ENCODE measurements around the gene AP5M1.
"Not testable (repeated sequence)": the region's sequence is repeated elsewhere in the genome, so short reads cannot be mapped to it uniquely, and the experiment has no call there.

AP5M1 gene

GRCh38 chr14:57268161-57269069 is at the start of gene AP5M1, which contains the start of gene EXOC5:
Gene AP5M1, plus strand, starts transcription at chr14:57268971. Its CDS starts 344 bp downstream, at chr14:57269315.
Gene EXOC5, minus strand, starts transcription at chr14:57268905. Its CDS starts 257 bp downstream, at chr14:57268648.
- peak; percentile 92 for DNase-seq

- no peak for DNase-seq
Observed at GRCh38 chr14:57221931-57222330, 46.8 kb upstream of the AP5M1 start.

- no peak for DNase-seq
Observed at GRCh38 chr14:57227083-57227482, 41.7 kb upstream of the AP5M1 start.

- DNase-seq = not testable (repeated sequence)
Observed at GRCh38 chr14:57228320-57228719, 40.5 kb upstream of the AP5M1 start.

- no peak for DNase-seq
Observed at GRCh38 chr14:57232006-57232405, 36.8 kb upstream of the AP5M1 start.

GRCh38 chr14:57240115-57240514 is 28.7 kb upstream of the AP5M1 start:
- DNase-seq = not testable (repeated sequence)

GRCh38 chr14:57243320-57243719 is 25.5 kb upstream of the AP5M1 start:
- no peak for DNase-seq

GRCh38 chr14:57244106-57244505 is 24.7 kb upstream of the AP5M1 start:
- DNase-seq = no peak

GRCh38 chr14:57245941-57246340 is 22.8 kb upstream of the AP5M1 start:
- DNase-seq = no peak

- no peak for DNase-seq
Observed at GRCh38 chr14:57246933-57247657, 21.7 kb upstream of the AP5M1 start.

GRCh38 chr14:57254884-57255283 is 13.9 kb upstream of the AP5M1 start:
- DNase-seq = no peak

- DNase-seq = not testable (repeated sequence)
Observed at GRCh38 chr14:57258221-57258620, 10.6 kb upstream of the AP5M1 start.

GRCh38 chr14:57259672-57260071 is 9.1 kb upstream of the AP5M1 start:
- no peak for DNase-seq

GRCh38 chr14:57261604-57262003 is 7.2 kb upstream of the AP5M1 start:
- no peak for DNase-seq

GRCh38 chr14:57262117-57262516 is 6.7 kb upstream of the AP5M1 start:
- no peak for DNase-seq

- DNase-seq = no peak
Observed at GRCh38 chr14:57266065-57266464, 2.7 kb upstream of the AP5M1 start.

- DNase-seq = no peak
Observed at GRCh38 chr14:57273236-57273635, 4.5 kb downstream of the AP5M1 start.

GRCh38 chr14:57274551-57274950 is 5.8 kb downstream of the AP5M1 start:
- no peak for DNase-seq

- no peak for DNase-seq
Observed at GRCh38 chr14:57275023-57275664, 6.4 kb downstream of the AP5M1 start.

GRCh38 chr14:57277062-57277461 is 8.3 kb downstream of the AP5M1 start:
- no peak for DNase-seq

GRCh38 chr14:57287745-57288144 is 19.0 kb downstream of the AP5M1 start:
- no peak for DNase-seq

- DNase-seq = no peak
Observed at GRCh38 chr14:57290751-57291150, 22.0 kb downstream of the AP5M1 start.

All from stimulated activated naive CD4-positive, alpha-beta T cell treated with Interleukin-2 at 50 U/mL for 16 hours (primary cell).